Endothelial cell (in vitro differentiated cells): ENCODE data around the gene SINHCAF. TPM values are rescaled to one million over a fixed set of nuclear protein-coding genes. Genes with fewer than 3 reads are reported as not detected.

Experiments used
- DNase-seq: peaks from one replicate; pipeline ENCODE4 v3.0.0; 2021; ENCODE audit warnings: low spot score
- H3K27ac Mint-ChIP-seq: one replicate; pipeline ENCODE4 v1.8.0; 2021; ENCODE audit warnings: mixed read lengths, inconsistent platforms; ENCODE audit not compliant: unreplicated experiment
- H3K27me3 Mint-ChIP-seq: one replicate; pipeline ENCODE4 v1.8.0; 2021; ENCODE audit warnings: mild to moderate bottlenecking, moderate library complexity, mixed read lengths, inconsistent platforms; ENCODE audit not compliant: unreplicated experiment
- H3K36me3 Mint-ChIP-seq: one replicate; pipeline ENCODE4 v1.8.0; 2021; ENCODE audit warnings: mild to moderate bottlenecking, low read depth, mixed read lengths, inconsistent platforms; ENCODE audit not compliant: unreplicated experiment
- H3K4me1 Mint-ChIP-seq: one replicate; pipeline ENCODE4 v1.8.0; 2021; ENCODE audit warnings: mild to moderate bottlenecking, mixed read lengths, inconsistent platforms; ENCODE audit not compliant: unreplicated experiment
- H3K4me3 Mint-ChIP-seq: one replicate; pipeline ENCODE4 v1.8.0; 2021; ENCODE audit warnings: mild to moderate bottlenecking, mixed read lengths, inconsistent platforms; ENCODE audit not compliant: unreplicated experiment
- H3K9me3 Mint-ChIP-seq: one replicate; pipeline ENCODE4 v1.8.0; 2021; ENCODE audit warnings: mixed read lengths, inconsistent platforms; ENCODE audit not compliant: unreplicated experiment
- total RNA-seq: library from RNA; stranded (reverse); fragmentation: NEBNext Ultra II Directional; extraction: Animal tissue kit (Norgen Biotek cat#: 25700); gene quantifications from one replicate; pipeline ENCODE4 v1.2.1, GENCODE V29; 2021; ENCODE audit not compliant: unreplicated experiment
- TF ChIP-seq, protein P1 (sequence below): fragments of 200-600 bp; sonication (generic); IDR thresholded peaks from one replicate; pipeline ENCODE4 v1.5.0; 2021; ENCODE audit warnings: antibody characterized with exemption; ENCODE audit not compliant: unreplicated experiment

SINHCAF gene
- total RNA-seq, 1 donor from 2014 or later = 205 TPM

DNA sequence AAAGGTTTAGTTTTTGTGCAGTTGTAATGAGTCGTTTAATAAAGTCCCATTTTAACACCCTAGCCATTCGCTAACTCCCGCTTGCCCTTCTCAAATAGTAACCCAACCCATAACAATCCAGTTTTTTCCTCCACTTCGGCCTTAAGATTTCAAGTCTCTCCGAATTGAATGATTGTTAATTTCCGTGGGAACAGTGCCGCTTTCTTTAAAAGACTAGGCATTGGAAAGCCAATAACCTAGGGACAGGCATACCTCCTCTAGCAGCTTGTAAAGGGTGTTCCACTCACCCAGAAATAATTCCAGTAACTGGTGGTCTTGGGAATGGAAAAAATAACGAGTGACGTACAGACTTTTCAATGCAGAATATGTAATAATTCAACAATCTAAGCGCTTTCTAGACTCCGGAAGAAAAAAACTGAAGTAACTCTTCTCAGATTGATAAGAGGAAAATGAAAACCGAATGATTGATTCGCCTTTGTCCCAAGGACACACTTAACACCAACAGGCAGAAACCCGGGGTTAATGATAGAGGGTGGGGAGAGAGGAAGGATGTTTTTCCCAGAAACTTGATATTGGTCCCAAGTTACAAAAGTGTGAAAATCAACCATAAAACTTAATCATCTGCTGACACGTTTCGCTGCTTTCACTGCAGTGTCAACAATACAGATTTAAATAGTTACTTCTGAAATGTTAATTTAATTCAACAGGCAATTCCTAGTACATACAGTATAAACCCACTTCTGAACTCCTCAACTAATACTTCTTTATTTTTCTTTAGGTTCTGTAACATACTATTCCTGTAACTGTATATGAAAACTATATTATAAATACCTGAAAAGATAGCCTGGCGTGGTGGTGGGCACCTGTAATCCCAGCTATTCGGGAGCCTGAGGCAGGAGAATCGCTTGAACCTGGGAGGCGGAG lies 1.0 kb upstream of the SINHCAF start:
- DNase-seq = no peak
- TF ChIP-seq, protein P1, sequence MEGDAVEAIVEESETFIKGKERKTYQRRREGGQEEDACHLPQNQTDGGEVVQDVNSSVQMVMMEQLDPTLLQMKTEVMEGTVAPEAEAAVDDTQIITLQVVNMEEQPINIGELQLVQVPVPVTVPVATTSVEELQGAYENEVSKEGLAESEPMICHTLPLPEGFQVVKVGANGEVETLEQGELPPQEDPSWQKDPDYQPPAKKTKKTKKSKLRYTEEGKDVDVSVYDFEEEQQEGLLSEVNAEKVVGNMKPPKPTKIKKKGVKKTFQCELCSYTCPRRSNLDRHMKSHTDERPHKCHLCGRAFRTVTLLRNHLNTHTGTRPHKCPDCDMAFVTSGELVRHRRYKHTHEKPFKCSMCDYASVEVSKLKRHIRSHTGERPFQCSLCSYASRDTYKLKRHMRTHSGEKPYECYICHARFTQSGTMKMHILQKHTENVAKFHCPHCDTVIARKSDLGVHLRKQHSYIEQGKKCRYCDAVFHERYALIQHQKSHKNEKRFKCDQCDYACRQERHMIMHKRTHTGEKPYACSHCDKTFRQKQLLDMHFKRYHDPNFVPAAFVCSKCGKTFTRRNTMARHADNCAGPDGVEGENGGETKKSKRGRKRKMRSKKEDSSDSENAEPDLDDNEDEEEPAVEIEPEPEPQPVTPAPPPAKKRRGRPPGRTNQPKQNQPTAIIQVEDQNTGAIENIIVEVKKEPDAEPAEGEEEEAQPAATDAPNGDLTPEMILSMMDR = no peak
- H3K4me1 Mint-ChIP-seq = peaks cover 20% of the 10 kb centered on the region
- peak overlapping the region; percentile 99 for H3K27ac Mint-ChIP-seq
- peaks cover 23% of the 10 kb centered on the region for H3K27me3 Mint-ChIP-seq
- peak overlapping the region; percentile 99 for H3K4me3 Mint-ChIP-seq
- peaks cover 14% of the 10 kb centered on the region for H3K36me3 Mint-ChIP-seq
- H3K9me3 Mint-ChIP-seq = no peaks in the 10 kb centered on the region

DNA sequence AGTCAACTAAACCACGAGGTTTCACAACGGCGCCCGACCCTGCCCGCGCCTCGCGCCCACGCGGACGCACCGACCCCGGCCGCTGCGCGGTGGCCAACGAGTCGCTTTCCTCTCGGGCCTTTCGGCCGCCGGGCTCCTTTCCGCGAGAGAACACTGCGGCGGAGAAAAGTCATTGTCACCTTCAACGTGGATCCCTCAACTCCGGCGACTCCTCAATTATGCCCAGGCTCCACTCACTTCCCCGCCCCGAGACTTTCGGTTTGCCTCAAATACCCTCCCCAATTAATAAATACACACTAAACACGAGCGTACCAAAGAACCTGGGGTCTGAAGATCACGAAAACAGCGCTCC lies 450 bp downstream of the SINHCAF start:
- H3K4me1 Mint-ChIP-seq = peaks cover 35% of the 10 kb centered on the region
- H3K27me3 Mint-ChIP-seq = peaks cover 23% of the 10 kb centered on the region
- peak overlapping the region; percentile 99 for H3K27ac Mint-ChIP-seq
- TF ChIP-seq, protein P1 = no peak
- H3K9me3 Mint-ChIP-seq = no peaks in the 10 kb centered on the region
- H3K4me3 Mint-ChIP-seq = peak overlapping the region; percentile 99
- peaks cover 16% of the 10 kb centered on the region for H3K36me3 Mint-ChIP-seq
- no peak for DNase-seq

DNA sequence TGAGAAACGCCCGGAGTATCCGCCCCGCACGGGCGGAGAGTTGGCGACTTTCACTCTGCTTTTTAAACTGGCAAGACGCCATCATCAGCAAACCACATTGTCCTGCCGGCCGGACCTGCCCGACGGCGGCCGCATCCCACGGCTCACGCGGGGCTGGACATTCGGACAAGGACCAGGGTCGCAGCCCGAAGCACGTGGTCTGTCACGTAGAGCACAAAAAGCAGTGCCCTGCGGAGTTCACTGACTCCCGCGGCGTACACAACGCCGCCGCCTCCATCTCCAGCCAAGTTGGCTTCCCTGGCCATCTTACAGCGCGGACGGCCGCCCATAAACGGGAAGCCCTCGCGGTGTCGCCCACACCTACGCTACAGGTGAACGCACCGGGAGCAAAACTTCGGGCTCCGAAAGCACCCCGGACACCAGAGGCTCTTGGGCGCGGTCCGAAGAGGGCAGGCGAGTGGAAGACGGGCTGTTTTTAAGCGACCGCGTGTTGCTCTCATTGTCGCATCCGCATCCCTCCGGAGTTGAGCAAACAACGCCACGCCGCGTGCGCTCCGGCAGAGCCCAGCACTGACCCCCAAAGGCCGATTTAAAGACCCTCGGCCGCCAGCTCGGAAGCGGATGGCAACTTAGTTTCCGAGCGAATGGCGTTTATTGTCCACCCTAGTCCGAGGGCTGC lies 966 bp downstream of the SINHCAF start:
- peak; percentile 32 for DNase-seq
- Mint-ChIP-seq H3K4me1 (peaks cover 40% of the 10 kb centered on the region), H3K27me3 (peaks cover 23% of the 10 kb centered on the region), H3K9me3 (no peaks in the 10 kb centered on the region), H3K4me3 (peak overlapping the region; percentile 99), H3K36me3 (peaks cover 16% of the 10 kb centered on the region), H3K27ac (peak overlapping the region; percentile 75)
- TF ChIP-seq, protein P1 = no peak

DNA sequence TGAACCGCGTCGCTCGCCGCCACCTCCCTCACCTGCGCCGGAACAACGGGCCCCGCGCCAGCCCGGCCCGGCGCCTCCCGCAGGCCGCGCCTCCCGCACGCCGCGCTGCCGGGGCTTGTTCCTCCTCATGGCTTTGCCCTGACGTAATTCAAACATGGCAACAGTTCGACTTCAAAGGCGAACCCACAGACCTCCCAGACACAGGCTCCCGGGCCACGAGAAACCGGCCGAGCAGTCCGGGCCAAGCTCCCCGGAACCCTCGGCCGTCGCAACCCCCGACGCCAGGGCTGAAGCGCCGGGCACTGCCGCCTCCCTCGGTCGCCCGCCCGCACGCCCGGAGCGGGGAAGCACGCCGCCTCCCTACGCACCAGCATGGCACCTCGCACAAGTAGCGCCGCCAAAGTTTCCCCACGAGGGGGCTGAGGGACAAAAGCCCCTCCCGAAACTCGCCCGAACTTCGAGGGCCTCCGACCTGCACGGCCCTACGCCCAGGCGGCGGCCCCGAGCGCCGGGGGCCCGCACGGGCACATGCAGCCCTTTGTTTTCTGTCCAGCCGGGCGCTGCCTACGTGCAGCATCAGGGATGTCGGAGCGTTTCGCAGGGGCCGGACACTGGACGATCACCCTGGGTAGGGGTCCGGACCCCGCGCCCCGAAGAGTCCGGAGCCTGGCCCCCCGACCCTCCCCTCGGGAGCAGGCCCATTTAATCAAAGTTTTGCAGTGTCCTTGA lies 1.7 kb downstream of the SINHCAF start:
- Mint-ChIP-seq H3K4me1 (peaks cover 47% of the 10 kb centered on the region), H3K27me3 (peaks cover 25% of the 10 kb centered on the region), H3K27ac (peak overlapping the region; percentile 75), H3K36me3 (peaks cover 16% of the 10 kb centered on the region), H3K4me3 (peak overlapping the region; percentile 99), H3K9me3 (no peaks in the 10 kb centered on the region)
- DNase-seq = peak; percentile 59
- TF ChIP-seq, protein P1 = peak; percentile 30
